Measurements from ENCODE around the gene CCDC51. TPM values are rescaled to one million over a fixed set of nuclear protein-coding genes. Genes with fewer than 3 reads are reported as not detected.

CCDC51 gene
- total and polyA plus RNA-seq, 2 donors (not counting 3 experiments of a cell fraction or from before 2014, with no cell fraction given) = 11.2 to 11.3 TPM

- POLR2A ChIA-PET = no interaction called here
- Histone ChIP-seq H3K9me3 (replicated peaks; ENCODE audit: control insufficient read depth, insufficient read depth, low read length) (no peaks in the 10 kb centered on the region), H3K27ac (ENCODE audit: insufficient read depth, low read depth, low read length) (no peak overlapping the region), H3K4me3 (replicated peaks in 1 of 3; ENCODE audit: insufficient read depth in 1 of 3, low read depth in 1 of 3, low read length in 3 of 3) (no peak overlapping the region), H3K9ac (replicated peaks; ENCODE audit: extremely low read depth, insufficient read depth, low read length) (no peak overlapping the region), H3K79me2 (ENCODE audit: control insufficient read depth, insufficient read depth, low read length) (no peaks in the 10 kb centered on the region), H3K9me1 (replicated peaks; ENCODE audit: control insufficient read depth, extremely low read depth, insufficient read depth, low read length) (no peaks in the 10 kb centered on the region), H4K20me1 (replicated peaks; ENCODE audit: control insufficient read depth, extremely low read depth, insufficient read depth, low read length) (no peaks in the 10 kb centered on the region), H3K36me3 (ENCODE audit: control insufficient read depth in 2 of 2, extremely low read depth in 1 of 2, insufficient read depth in 2 of 2, low read length in 2 of 2) (no peaks in the 10 kb centered on the region), H3K4me2 (ENCODE audit: insufficient read depth, low read length) (no peak overlapping the region), H3K27me3 (ENCODE audit: control insufficient read depth in 2 of 2, insufficient read depth in 2 of 2, low read length in 2 of 2) (peaks cover 7 to 13% of the 10 kb centered on the region in 2 experiments), H3K4me1 (ENCODE audit: control insufficient read depth, extremely low read depth, insufficient read depth, low read length) (peaks cover 10% of the 10 kb centered on the region), H2AFZ (ENCODE audit: low read depth, low read length) (no peak overlapping the region)
- dilution Hi-C loops (cut with MboI; ENCODE audit: extremely low pct_ligation_motif_present, low sequenced_read_pairs) (no loop called here), intact Hi-C loops (cut with micrococcal nuclease) (no loop called here)
- no TSS peak for BruUV-seq (replicated peaks)
- CTCF ChIA-PET = interaction anchor here (2.5 to 12.6 kb wide), 6 partner anchors 24 to 204 kb away, joined by 17 to 716 read pairs (median 60); partner anchors contain the start of gene PLXNB1
- DNase-seq (ENCODE audit: low read depth, low spot score) (no peak), FAIRE-seq (no peak)
- no peak for TF ChIP-seq CTCF (IDR thresholded peaks at IDR 0.05; ENCODE audit: extremely low read depth in 1 of 2, insufficient read depth in 1 of 2, low read depth in 1 of 2, low read length in 2 of 2)
- no peak for TF ChIP-seq MYC (IDR thresholded peaks at IDR 0.05; ENCODE audit: low read depth, low read length)
- no peak for TF ChIP-seq EZH2 (IDR thresholded peaks at IDR 0.05; ENCODE audit: borderline replicate concordance, low read depth, low read length, severe bottlenecking)
- no peak for TF ChIP-seq FOS (IDR thresholded peaks at IDR 0.05; ENCODE audit: borderline replicate concordance, insufficient read depth, low read length)
- no peak for TF ChIP-seq GATA2 (IDR thresholded peaks at IDR 0.05; ENCODE audit: insufficient read depth, insufficient read length, low read depth, low read length)
- TF ChIP-seq POLR2A (IDR thresholded peaks at IDR 0.05; ENCODE audit: low read depth, low read length) = no peak
- TF ChIP-seq POLR2AphosphoS5 (IDR thresholded peaks at IDR 0.05; ENCODE audit: insufficient read depth, low read depth, low read length) = no peak
- TF ChIP-seq MAX (IDR thresholded peaks at IDR 0.05; ENCODE audit: insufficient read depth, insufficient read length) = no peak
- TF ChIP-seq JUN (IDR thresholded peaks at IDR 0.05; ENCODE audit: borderline replicate concordance, insufficient read depth, insufficient read length, low read depth) = no peak
Measured at GRCh38 chr3:48398701-48399386, 41.1 kb downstream of the CCDC51 start.
